ENCODE data around the gene CHST14.

GRCh38 chr15:40489274-40490175 is 18.7 kb downstream of the CHST14 start:
- TF ChIP-seq POLR2A (IDR thresholded peaks at IDR 0.05), result no peak
- TF ChIP-seq POLR2AphosphoS5 (IDR thresholded peaks at IDR 0.05), result no peak
